Stimulated activated CD4-positive, alpha-beta T cell treated with anti-CD3 and anti-CD28 coated beads, TNF-alpha, amount 100 ng/mL, for 24 hours (primary cell): ENCODE measurements around the gene ZDHHC11B.
A peak's percentile ranks its signal among the peaks of the same experiment; 100 is the strongest.
"Not testable (repeated sequence)": the region's sequence is repeated elsewhere in the genome, so short reads cannot be mapped to it uniquely, and the experiment has no call there.

ENCODE experiments used
- DNase-seq, 3 experiments: peaks; one replicate each; pipeline ENCODE4 v3.0.0-alpha.2; 2020; ENCODE audit warnings: low read depth in 3 of 3

The ZDHHC11B gene

GRCh38 chr5:784428-785177, at the start of gene ZDHHC11B:
Gene ZDHHC11B, minus strand, starts transcription at chr5:784729. Its CDS starts 17,810 bp downstream, at chr5:766919.
- peak; percentile 91 to 93 (median 92) for DNase-seq

GRCh38 chr5:834013-834412, 49.5 kb upstream of the ZDHHC11B start:
- DNase-seq: not testable (repeated sequence)

- DNase-seq: not testable (repeated sequence)
These were observed 43.7 kb upstream of the ZDHHC11B start for GRCh38 chr5:828194-828593.

GRCh38 chr5:825544-825943, 41.0 kb upstream of the ZDHHC11B start:
- not testable (repeated sequence) for DNase-seq

GRCh38 chr5:821504-821903, 37.0 kb upstream of the ZDHHC11B start:
- no peak for DNase-seq

GRCh38 chr5:820245-820644, 35.7 kb upstream of the ZDHHC11B start:
- no peak for DNase-seq

- DNase-seq: no peak
These were observed 34.5 kb upstream of the ZDHHC11B start for GRCh38 chr5:819078-819477.

GRCh38 chr5:816176-816575, 31.6 kb upstream of the ZDHHC11B start:
- DNase-seq: no peak

- no peak for DNase-seq
These were observed 30.9 kb upstream of the ZDHHC11B start for GRCh38 chr5:815449-815848.

GRCh38 chr5:813575-813974, 29.0 kb upstream of the ZDHHC11B start:
- not testable (repeated sequence) for DNase-seq

GRCh38 chr5:811384-811783, 26.9 kb upstream of the ZDHHC11B start:
- not testable (repeated sequence) for DNase-seq

- DNase-seq: not testable (repeated sequence)
These were observed 23.4 kb upstream of the ZDHHC11B start for GRCh38 chr5:807719-808514.

GRCh38 chr5:801472-801871, 16.9 kb upstream of the ZDHHC11B start:
- DNase-seq: no peak

GRCh38 chr5:801055-801454, 16.5 kb upstream of the ZDHHC11B start:
- DNase-seq: not testable (repeated sequence)

- DNase-seq: not testable (repeated sequence)
These were observed 14.1 kb upstream of the ZDHHC11B start for GRCh38 chr5:798505-799138.

GRCh38 chr5:797986-798385, 13.5 kb upstream of the ZDHHC11B start:
- not testable (repeated sequence) for DNase-seq

- not testable (repeated sequence) for DNase-seq
These were observed 11.3 kb upstream of the ZDHHC11B start for GRCh38 chr5:795873-796272.

GRCh38 chr5:794948-795347, 10.4 kb upstream of the ZDHHC11B start:
- not testable (repeated sequence) for DNase-seq

GRCh38 chr5:788703-789102, 4.2 kb upstream of the ZDHHC11B start:
- not testable (repeated sequence) for DNase-seq

- DNase-seq: not testable (repeated sequence)
These were observed 3.3 kb upstream of the ZDHHC11B start for GRCh38 chr5:787857-788233.

- DNase-seq: not testable (repeated sequence)
These were observed 2.8 kb upstream of the ZDHHC11B start for GRCh38 chr5:787224-787856.

- not testable (repeated sequence) for DNase-seq
These were observed 714 bp upstream of the ZDHHC11B start for GRCh38 chr5:785181-785705.
